Measurements from ENCODE around the gene MBNL1.
"Not testable (repeated sequence)": the region's sequence is repeated elsewhere in the genome, so short reads cannot be mapped to it uniquely, and the experiment has no call there.

Gene MBNL1

DNA sequence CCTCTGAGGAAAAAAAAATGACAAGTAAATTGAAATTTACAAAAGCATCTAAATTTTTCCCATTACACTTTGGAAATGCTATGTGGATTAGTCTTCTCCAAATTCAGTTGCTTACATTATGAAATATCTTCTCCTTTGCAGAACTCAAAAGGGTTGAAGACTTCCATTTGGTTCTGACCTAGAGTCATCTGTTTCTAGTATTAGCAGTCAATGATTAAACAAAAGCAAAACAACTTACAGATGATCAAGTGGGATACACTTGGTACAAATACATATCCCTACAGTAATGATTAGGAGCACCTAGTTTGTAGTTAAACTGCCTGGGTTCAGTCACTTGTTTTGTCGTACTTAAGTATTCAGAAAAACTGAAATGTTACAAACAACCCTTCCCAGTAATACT lies 136.2 kb downstream of the MBNL1 start:
- no peak for DNase-seq (ENCODE audit: low read depth)

DNA sequence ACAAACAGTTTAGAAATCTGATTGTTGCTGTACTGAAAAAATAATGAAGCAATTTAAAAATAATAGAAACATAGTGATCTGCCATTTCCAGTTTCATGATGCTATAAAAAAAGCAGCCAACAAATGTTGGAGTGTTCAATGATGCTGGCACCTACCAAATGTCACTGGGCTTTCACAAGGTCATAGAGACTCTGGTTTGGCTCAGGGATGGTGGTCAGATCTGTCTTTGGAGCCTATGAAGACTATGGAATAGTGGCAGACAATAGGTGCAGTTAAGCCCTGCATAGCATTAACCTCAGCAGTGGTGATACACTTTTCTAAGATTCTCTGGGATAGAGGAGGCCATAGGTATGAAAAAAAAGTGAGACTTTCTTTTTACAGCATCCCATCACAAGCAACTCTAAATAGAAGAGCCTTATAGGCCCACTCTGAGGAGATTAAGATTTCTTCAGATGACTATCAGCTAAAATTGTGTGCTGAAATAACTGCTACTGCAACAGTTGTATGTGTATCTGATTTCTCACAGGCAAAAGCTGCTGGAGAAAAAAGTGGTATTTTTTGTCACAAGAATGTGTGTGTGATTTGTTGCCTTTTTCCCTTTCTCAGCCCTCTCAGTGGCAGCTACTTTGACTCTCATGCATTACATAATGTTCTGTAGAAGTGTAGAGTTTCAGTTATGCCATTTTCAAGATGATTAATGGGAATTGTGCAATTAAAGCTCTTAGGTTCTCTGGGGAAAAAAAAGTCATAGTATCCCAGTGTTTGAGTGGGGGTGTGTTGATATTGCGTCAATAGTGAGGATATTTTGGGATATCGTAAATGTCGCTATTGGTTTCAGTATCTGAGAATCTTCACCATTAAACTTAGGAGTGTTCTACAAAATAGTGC lies 137.4 kb downstream of the MBNL1 start:
- DNase-seq (ENCODE audit: low read depth): peak; percentile 95

DNA sequence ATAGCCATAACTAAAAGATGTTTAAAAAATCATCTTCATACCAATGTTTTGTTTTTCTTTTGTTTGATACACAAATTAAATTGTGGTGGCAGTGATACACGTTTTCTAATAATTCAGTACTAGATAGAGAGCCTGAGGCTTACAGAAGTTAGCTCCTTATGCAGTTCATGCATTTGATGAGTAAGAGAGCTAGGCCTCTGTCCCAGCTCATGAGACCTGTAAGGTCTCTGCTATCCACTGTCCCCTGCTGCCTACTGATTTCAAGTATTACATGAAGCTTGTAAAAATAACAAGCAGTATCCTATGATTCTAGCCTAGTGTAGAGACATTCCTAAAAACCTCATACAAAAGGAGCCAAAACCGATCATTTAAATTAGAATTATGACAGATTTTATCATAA lies 144.5 kb downstream of the MBNL1 start:
- DNase-seq (ENCODE audit: low read depth): peak; percentile 25

DNA sequence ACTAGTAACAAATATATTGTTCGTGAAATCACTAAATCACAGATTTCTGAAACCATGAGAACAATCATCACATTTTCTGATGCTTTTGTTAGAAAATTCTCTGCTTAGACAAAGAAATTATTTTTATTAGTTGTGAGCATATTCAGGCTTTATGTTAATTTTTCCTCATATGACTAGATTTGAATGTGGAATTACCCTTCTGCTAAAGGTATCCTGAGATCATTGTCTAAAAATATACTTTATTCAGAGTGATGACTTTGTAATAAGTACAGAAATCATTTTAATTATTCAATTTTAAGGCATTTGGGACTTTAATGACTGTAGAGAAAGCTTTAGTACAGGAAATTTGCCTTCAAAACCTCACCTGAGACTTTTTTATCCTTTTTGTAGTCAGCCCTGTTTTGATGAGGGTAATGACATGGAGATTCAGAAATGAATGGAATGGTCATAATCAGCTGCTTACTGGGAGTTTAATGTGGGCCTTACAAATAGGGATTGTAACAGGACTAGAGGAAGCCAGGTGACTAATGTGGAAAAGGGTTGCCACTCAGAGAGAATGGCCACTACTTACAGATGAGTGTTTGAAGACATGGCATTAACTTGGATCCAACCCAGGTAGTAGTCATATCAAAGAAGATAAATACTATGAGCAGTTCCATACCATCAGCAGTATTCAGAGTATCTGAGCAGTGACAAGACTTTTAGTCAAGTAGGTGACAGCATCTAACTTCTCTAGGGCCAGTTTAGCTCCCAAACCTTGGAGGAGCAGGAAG lies 148.3 kb downstream of the MBNL1 start:
- DNase-seq (ENCODE audit: low read depth): peak; percentile 30

DNA sequence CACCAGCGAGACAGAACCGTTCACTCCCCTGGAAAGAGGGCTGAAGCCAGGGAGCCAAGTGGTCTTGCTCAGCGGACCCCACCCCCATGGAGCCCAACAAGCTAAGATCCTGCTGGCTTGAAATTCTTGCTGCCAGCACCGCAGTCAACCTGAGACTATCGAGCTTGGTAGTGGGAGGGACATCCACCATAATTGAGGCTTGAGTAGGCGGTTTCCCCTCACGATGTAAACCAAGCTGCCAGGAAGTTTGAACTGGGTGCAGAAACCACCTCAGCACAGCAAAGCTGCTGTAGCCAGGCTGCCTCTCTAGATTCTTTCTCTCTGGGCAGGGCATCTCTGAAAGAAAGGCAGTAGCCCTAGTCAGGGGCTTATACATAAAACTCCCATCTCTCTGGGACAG lies 151.0 kb downstream of the MBNL1 start:
- DNase-seq (ENCODE audit: low read depth): no peak

DNA sequence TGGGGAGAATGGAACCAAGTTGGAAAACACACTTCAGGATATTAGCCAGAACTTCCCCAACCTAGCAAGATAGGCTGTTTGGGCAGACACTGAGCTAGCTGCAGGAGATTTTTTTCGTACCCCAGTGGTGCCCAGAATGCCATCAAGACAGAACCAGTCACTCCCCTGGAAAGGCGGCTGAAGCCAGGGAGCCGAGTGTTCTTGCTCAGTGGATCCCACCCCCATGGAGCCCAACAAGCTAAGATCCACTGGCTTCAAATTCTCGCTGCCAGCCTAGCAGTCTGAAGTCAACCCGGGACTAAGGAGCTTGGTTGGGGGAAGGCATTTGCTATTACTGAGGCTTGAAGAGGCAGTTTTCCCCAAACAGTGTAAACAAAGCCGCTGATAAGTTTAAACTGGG lies 152.4 kb downstream of the MBNL1 start:
- no peak for DNase-seq (ENCODE audit: low read depth)

DNA sequence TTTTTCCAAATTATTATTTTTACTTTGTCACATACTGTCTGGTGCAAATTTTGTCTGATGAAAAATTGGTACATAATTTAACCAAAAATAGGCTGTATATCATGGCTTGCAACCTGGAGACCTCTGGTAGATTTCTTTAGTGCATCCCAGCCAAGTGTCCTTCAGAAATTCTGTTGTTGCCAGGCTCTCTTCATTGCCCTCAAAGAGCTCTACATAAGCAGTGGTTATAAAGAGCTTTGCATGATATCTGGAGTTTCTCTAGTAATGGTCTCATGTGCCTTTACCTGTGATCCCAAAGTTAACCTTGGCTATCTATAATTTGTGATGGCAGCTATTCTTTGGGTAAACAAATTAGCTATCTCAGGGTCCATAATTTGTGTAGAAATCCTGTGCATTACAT lies 157.7 kb downstream of the MBNL1 start:
- DNase-seq (ENCODE audit: low read depth): no peak

DNA sequence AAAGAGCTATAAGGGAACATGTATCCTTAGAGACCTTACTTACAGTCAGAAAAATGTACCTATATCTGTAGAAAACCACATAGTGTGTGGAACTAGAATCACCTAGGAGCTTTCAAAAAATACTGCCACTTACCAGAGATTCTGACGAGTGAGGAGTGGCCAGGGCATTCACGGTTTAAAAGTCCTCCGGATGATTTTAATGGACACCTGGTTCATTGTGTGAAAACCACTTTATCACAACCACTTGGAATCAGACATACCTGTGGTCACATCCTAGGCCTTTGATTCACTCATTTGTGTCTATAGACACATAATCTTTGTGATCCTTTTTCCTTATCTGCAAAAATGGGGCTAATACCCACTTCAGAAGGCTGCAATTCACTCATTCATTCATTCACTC lies 159.8 kb downstream of the MBNL1 start:
- no peak for DNase-seq (ENCODE audit: low read depth)

DNA sequence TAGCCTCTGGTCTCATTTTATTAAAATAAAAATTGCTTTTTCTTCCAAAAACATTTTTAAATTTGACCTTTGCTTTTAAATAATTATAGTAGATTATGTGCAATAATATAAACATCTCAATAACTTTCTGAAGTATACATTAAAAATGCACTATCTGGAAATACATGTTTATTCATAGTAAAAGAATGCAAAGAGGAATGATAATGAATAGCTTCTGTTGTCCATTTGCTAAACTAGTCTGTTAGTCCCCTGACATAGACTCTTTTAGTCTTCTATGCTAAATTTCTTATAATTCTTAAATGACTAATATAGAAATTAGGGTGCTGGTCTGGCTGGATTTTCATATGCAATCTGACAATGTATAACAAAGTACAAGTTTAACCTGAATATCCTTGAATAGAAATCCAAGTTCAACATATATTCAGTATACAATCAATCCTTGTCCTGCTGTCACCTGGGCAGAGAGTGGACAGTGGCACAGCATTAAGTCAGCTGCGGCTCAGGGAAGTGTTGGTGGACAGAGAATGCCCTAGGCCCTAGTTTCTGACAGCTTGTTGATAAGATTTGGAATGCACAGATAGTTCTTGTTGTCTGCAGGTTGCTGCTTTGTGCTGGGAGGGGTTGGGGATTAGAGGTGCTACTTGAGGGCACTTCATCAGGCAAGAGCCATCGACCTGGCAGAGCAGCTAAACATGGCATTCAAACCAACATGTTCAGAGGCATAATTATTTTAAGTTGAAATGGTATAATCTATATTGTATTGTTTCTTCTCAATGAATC lies 161.7 kb downstream of the MBNL1 start:
- DNase-seq (ENCODE audit: low read depth): no peak

DNA sequence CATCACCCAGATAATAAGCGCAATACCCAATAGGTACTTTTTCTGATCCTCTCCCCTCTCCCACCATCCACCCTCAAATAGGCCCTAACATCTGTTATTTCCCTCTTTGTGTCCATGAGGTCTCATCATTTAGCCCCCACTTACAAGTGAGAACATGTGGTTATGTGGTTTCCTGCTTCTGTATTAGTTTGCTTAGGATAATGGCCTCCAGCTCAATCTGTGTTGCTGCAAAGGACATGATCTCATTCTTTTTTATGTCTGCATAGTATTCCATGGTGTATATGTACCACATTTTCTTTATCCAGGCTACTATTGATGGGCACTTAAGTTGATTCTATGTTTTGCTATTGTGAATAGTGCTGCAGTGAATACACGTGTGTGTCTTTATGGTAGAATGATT lies 165.4 kb downstream of the MBNL1 start:
- DNase-seq (ENCODE audit: low read depth): no peak

DNA sequence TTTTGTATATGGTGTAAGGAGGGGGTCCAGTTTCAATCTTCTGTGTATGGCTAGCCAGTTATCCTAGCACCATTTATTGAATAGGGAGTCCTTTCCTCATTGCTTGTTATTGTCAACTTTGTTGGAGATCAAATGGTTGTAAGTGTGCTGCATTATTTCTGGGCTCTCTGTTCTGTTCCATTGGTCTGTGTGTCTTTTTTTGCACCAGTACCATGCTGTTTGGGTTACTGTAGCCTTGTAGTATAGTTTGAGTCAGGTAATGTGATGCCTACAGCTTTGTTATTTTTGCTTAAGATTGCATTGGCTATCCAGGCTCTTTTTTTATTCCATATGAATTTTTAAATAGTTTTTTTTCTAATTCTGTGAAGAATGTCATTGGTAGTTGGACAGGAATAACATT lies 166.5 kb downstream of the MBNL1 start:
- DNase-seq (ENCODE audit: low read depth): not testable (repeated sequence)

DNA sequence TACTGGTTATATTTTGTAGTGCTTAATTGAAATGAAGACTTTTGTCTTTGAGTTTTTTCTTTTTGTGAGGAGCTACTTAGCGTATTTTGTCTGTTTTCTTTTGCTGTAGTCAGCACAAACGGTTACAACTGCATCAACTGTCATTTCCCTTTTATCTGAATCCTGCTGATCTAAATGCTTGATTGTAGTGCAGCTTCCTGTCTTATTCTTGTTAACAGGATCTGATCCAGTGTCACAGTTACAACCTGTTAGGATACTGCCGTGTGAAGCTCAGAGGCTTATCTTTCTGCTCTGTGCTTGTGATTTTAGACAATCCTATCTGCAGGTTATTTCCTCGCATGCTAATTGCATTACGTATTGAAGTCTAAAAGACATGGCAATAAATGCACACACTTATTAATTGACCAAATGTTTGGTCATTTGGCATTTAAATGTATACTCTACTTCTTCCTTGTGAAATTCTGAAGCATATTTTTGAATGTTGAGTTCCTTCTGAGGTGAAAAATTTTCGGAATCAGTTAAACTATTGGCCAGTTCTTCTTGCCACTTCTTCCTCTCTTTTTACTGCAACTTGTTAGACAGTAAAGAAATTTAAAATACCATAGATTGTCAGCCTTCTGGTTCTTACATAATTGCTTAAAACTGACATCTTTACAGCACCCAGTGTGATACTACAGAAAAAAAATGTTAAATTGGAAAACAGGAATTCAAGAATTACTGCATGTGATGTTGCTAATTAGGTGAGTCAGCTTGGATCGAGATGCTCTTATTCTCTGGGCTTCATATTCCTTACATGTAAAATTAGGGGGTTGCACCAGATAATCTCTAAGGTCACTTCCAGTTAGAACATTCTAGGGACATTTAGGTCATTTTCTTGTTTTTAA lies 168.2 kb downstream of the MBNL1 start:
- no peak for DNase-seq (ENCODE audit: low read depth)

DNA sequence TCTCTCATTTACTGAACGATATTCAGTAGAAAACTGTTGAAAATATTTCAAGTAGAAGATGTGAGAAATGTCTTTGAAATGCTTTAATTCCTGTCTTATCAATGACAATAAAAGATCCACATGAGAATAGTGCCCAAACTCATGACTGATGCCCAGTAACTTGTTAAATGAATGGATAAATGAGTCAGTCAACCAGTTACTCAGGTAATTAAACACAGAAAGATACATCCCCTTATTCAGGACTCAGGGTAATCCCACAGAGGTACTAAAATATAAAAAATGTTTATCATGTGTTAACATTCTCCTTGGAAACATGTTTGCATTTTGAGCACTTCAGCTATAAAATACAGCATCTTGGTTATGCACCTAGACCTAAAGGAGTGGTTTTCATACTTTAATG lies 169.5 kb downstream of the MBNL1 start:
- DNase-seq (ENCODE audit: low read depth): no peak

DNA sequence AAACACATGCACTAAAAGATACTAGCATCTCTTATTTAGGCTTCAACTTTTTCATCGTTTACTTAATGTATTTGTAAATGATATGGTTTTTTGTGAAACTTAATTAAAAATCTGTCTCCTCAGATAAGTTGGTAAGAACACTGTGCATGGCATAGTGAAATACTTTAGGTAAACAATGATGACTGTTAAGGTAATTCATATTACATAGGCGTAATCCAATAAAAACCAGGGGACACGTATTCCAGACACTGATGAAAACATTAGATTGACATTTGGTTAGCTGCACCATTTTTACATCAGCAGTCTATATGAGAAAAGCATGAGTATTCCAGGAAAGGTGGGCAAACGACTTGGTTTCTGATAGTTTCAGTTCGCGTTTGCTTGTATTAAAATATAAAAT lies 170.0 kb downstream of the MBNL1 start:
- DNase-seq (ENCODE audit: low read depth): no peak

DNA sequence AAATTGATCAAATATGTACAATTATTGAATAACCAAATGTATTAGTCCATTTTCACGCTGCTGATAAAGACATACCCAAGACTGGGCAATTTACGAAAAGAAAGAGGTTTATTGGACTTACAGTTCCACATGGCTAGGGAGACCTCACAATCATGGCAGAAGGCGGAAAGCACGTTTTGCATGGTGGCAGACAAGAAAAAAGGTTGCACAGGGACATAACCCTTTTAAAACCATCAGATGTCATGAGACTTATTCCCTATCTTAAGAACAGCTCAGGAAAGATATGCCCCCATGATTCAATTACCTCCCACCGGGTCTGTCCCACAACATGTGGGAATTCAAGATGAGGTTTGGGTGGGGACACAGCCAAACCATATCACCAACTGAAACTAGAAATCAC lies 171.5 kb downstream of the MBNL1 start:
- not testable (repeated sequence) for DNase-seq (ENCODE audit: low read depth)

DNA sequence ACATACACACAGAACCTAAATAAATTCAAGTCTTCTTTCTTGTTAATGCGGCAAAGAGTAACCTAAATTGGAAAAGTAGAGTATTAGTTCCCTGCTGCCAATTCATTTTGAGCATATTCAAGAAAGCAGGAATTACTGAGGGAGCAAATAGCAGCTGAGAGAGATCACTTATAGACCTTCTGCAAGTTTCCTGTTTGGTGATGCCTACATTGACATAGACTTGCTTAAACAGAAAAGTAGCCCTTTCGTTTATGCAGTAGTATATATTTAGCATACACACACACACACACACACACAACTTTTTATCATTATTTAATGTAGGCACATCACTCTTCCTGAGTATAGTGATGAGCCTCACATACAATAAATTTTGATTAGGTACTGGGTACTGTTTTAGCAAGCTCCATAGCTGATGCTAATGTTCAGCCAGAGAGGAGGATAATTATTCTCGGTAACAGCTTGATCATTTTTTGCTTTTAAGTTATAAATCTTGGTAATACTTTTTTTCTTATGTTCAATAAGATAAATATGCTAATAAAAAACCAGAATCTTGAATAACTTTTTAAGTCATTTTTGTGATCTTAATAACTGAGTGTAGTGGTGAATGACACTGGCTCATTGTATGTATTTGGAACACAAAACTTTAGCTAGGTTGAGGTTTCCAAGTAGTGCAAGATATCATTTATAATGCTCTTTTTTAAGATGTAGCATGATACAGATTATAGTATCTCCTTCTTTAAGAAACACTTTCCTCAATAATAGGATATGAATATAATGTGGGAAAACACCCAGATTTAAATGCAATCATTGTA lies 174.7 kb downstream of the MBNL1 start:
- peak; percentile 22 for DNase-seq (ENCODE audit: low read depth)

DNA sequence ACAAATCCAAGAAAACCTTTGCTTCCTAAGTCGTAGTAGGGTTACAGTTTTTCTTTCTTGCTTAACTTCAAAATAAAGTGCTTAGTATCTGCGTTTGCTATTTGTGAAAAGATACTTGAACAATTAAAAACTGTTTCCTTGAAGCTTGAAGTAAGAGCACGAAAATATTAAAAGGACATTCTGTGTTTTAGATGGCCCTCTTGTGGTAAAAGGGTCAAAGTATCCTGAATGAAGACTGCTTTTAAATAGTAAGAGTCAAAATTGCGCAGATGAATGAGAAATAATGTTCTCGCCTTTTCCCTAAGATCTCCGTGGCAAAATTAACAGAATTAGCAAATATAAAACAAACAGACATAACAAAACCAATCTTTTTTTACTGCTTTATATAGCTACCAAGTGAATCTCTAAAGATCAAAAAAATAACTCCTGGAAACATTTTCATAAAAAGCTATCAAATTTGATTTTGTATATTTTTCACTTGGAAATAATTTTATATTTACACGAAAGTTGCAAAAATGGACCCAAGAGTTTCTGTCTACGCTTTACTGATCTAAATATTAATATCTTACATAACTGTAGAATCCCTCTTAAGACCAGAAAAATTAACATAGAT lies 175.4 kb downstream of the MBNL1 start:
- peak; percentile 72 for DNase-seq (ENCODE audit: low read depth)

DNA sequence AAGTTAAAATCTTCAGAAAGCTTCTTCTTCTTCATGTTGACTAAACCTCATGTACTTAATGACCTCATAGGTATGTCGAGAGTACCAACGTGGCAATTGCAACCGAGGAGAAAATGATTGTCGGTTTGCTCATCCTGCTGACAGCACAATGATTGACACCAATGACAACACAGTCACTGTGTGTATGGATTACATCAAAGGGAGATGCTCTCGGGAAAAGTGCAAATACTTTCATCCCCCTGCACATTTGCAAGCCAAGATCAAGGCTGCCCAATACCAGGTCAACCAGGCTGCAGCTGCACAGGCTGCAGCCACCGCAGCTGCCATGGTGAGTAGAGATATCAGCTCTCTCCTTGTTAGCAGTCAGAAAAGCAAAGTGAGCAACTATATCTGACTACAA lies 176.5 kb downstream of the MBNL1 start:
- peak; percentile 52 for DNase-seq (ENCODE audit: low read depth)

DNA sequence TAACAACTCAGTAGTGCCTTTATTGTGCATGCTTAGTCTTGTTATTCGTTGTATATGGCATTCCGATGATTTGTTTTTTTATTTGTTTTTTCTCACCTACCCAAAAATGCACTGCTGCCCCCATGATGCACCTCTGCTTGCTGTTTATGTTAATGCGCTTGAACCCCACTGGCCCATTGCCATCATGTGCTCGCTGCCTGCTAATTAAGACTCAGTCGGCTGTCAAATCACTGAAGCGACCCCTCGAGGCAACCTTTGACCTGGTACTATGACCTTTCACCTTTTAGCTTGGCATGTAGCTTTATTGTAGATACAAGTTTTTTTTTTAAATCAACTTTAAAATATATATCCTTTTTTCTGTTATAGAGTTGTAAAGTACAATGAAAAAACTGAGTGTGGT lies 177.8 kb downstream of the MBNL1 start:
- no peak for DNase-seq (ENCODE audit: low read depth)

DNA sequence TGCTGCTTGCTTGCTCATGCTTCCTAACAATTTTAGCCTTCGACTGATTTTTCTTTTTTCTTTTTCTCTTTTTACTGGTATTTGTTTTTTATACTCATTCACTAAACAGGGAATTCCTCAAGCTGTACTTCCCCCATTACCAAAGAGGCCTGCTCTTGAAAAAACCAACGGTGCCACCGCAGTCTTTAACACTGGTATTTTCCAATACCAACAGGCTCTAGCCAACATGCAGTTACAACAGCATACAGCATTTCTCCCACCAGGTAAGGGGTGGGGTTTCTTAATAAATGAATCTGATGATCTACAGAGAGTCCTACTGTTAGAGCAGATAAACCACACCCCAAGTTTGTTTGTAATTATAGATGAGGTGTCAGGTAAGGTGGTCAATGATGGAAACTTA lies 178.8 kb downstream of the MBNL1 start:
- no peak for DNase-seq (ENCODE audit: low read depth)
